H9 (cell line): ENCODE data around the gene FMN1. TPM values are rescaled to one million over a fixed set of nuclear protein-coding genes. Genes with fewer than 3 reads are reported as not detected.

ENCODE experiments used
- DNase-seq: peaks from one replicate; pipeline ENCODE4 v3.0.0-alpha.2; 2017
- H2AFZ ChIP-seq: one replicate; pipeline ENCODE4 v1.6.1; 2013; ENCODE audit warnings: mild to moderate bottlenecking, low read length, control low read depth, moderate library complexity
- H2AK5ac ChIP-seq: 2 replicates; pipeline ENCODE4 v1.6.1; 2013; ENCODE audit warnings: low read length, control low read depth, mixed read lengths; ENCODE audit not compliant: insufficient read length
- H2BK120ac ChIP-seq: one replicate; pipeline ENCODE4 v1.6.1; 2013; ENCODE audit warnings: low read depth, mild to moderate bottlenecking, low read length, control low read depth, inconsistent platforms; ENCODE audit not compliant: poor library complexity, severe bottlenecking
- H2BK12ac ChIP-seq: 2 replicates; pipeline ENCODE4 v1.6.1; 2013; ENCODE audit warnings: low read length, control low read depth, mixed read lengths, low read depth; ENCODE audit not compliant: insufficient read length
- H2BK15ac ChIP-seq: 2 replicates; pipeline ENCODE4 v1.6.1; 2013; ENCODE audit warnings: low read depth, low read length, control low read depth
- H2BK20ac ChIP-seq: one replicate; pipeline ENCODE4 v1.6.1; 2013; ENCODE audit warnings: low read depth, mild to moderate bottlenecking, low read length, control low read depth, inconsistent platforms; ENCODE audit not compliant: poor library complexity, severe bottlenecking
- H2BK5ac ChIP-seq: 2 replicates; pipeline ENCODE4 v1.6.1; 2013; ENCODE audit warnings: low read length, control low read depth, mixed read lengths; ENCODE audit not compliant: insufficient read length
- H3K14ac ChIP-seq: 2 replicates; pipeline ENCODE4 v1.6.1; 2013; ENCODE audit warnings: low read length, control low read depth; ENCODE audit not compliant: insufficient read depth
- H3K18ac ChIP-seq: 2 replicates; pipeline ENCODE4 v1.6.1; 2013; ENCODE audit warnings: low read depth, mild to moderate bottlenecking, mixed read lengths, low read length, control low read depth; ENCODE audit not compliant: insufficient read length
- H3K23ac ChIP-seq: 2 replicates; pipeline ENCODE4 v1.6.1; 2013; ENCODE audit warnings: low read length, control low read depth, mixed read lengths, low read depth; ENCODE audit not compliant: insufficient read length
- H3K23me2 ChIP-seq: 2 replicates; pipeline ENCODE4 v1.6.1; 2013; ENCODE audit warnings: low read depth, mild to moderate bottlenecking, mixed read lengths, low read length, control low read depth; ENCODE audit not compliant: insufficient read length, poor library complexity, severe bottlenecking
- H3K27ac ChIP-seq: 2 replicates; pipeline ENCODE4 v1.5.1; 2013; ENCODE audit warnings: low read length, control low read depth, mixed read lengths, low read depth; ENCODE audit not compliant: insufficient read length
- H3K27me3 ChIP-seq: 2 replicates; pipeline ENCODE4 v1.6.1; 2013; ENCODE audit warnings: low read length, control low read depth, inconsistent platforms; ENCODE audit not compliant: insufficient read depth
- H3K4ac ChIP-seq: 2 replicates; pipeline ENCODE4 v1.6.1; 2013; ENCODE audit warnings: low read depth, mild to moderate bottlenecking, control low read depth, inconsistent platforms, low read length, moderate library complexity
- H3K4me1 ChIP-seq: 2 replicates; pipeline ENCODE4 v1.6.1; 2013; ENCODE audit warnings: low read length, control low read depth, inconsistent platforms; ENCODE audit not compliant: insufficient read depth
- H3K4me2 ChIP-seq: 2 replicates; pipeline ENCODE4 v1.6.1; 2013; ENCODE audit warnings: low read length, control low read depth, mixed read lengths; ENCODE audit not compliant: insufficient read length, insufficient read depth
- H3K56ac ChIP-seq: 2 replicates; pipeline ENCODE4 v1.6.1; 2013; ENCODE audit warnings: low read depth, mild to moderate bottlenecking, mixed read lengths, low read length, control low read depth; ENCODE audit not compliant: insufficient read length
- H3K79me1 ChIP-seq: 2 replicates; pipeline ENCODE4 v1.6.1; 2013; ENCODE audit warnings: low read depth, mild to moderate bottlenecking, moderate library complexity, low read length, control low read depth, inconsistent platforms; ENCODE audit not compliant: insufficient read depth, poor library complexity, severe bottlenecking
- H3K79me2 ChIP-seq: 2 replicates; pipeline ENCODE4 v1.6.1; 2013; ENCODE audit warnings: low read length, control low read depth, inconsistent platforms; ENCODE audit not compliant: insufficient read depth
- H3K9ac ChIP-seq: 2 replicates; pipeline ENCODE4 v1.6.1; 2013; ENCODE audit warnings: low read length, control low read depth, mixed read lengths; ENCODE audit not compliant: insufficient read length; ENCODE audit errors: extremely low read depth
- H3K9me3 ChIP-seq: one replicate; pipeline ENCODE4 v1.6.1; 2013; ENCODE audit warnings: low read depth, low read length, inconsistent platforms; ENCODE audit not compliant: control insufficient read depth
- H3T11ph ChIP-seq: one replicate; pipeline ENCODE4 v1.6.1; 2013; ENCODE audit warnings: mild to moderate bottlenecking, low read length, control low read depth, inconsistent platforms
- H4K20me1 ChIP-seq: one replicate; pipeline ENCODE4 v1.6.1; 2013; ENCODE audit not compliant: control insufficient read depth, insufficient read length, insufficient read depth
- H4K5ac ChIP-seq: 2 replicates; pipeline ENCODE4 v1.6.1; 2013; ENCODE audit warnings: low read depth, mild to moderate bottlenecking, mixed read lengths, low read length, control low read depth; ENCODE audit not compliant: insufficient read length
- H4K8ac ChIP-seq: replicated peaks from 2 replicates; pipeline ENCODE4 v1.6.1; 2013; ENCODE audit warnings: low read length, control low read depth, mixed read lengths, low read depth; ENCODE audit not compliant: insufficient read length
- H4K91ac ChIP-seq: 2 replicates; pipeline ENCODE4 v1.6.1; 2013; ENCODE audit warnings: low read depth, mild to moderate bottlenecking, moderate library complexity, mixed read lengths, low read length, control low read depth; ENCODE audit not compliant: insufficient read length
- H3K27ac Mint-ChIP-seq, 3 experiments: 2 replicates in 2 of 3; 3 replicates in 1 of 3; pipeline ENCODE4 v1.8.0; 2020 to 2021; ENCODE audit warnings: mixed read lengths in 3 of 3, mild to moderate bottlenecking in 1 of 3, moderate library complexity in 1 of 3
- H3K27me3 Mint-ChIP-seq: 2 replicates; pipeline ENCODE4 v1.8.0; 2021; ENCODE audit warnings: low read depth, mild to moderate bottlenecking, moderate library complexity, mixed read lengths
- H3K36me3 Mint-ChIP-seq, 3 experiments: 2 replicates in 2 of 3; 3 replicates in 1 of 3; pipeline ENCODE4 v1.8.0; 2020 to 2021; ENCODE audit warnings: low read depth in 3 of 3, mixed read lengths in 3 of 3; ENCODE audit not compliant: insufficient read depth in 1 of 3
- H3K4me1 Mint-ChIP-seq, 2 experiments: 2 replicates each; pipeline ENCODE4 v1.8.0; 2020; ENCODE audit warnings: mixed read lengths in 2 of 2
- H3K4me3 Mint-ChIP-seq, 2 experiments: 2 replicates in 1 of 2; 3 replicates in 1 of 2; pipeline ENCODE4 v1.8.0; 2020 to 2021; ENCODE audit warnings: mild to moderate bottlenecking in 2 of 2, mixed read lengths in 2 of 2, moderate library complexity in 1 of 2
- H3K9me3 Mint-ChIP-seq, 2 experiments: 2 replicates in 1 of 2; 3 replicates in 1 of 2; pipeline ENCODE4 v1.8.0; 2020; ENCODE audit warnings: mild to moderate bottlenecking in 2 of 2, mixed read lengths in 2 of 2, moderate library complexity in 1 of 2
- CTCF ChIP-seq: fragments of 200-600 bp; sonication (generic); conservative IDR thresholded peaks from 3 replicates; pipeline ENCODE4 v1.8.0; 2021; ENCODE audit warnings: antibody characterized with exemption, mild to moderate bottlenecking
- WGBS: extraction: QIAGEN DNeasy Blood & Tissue Kit; methylation state at CpG from one replicate; pipeline ENCODE4 v1.1.7; 2013; ENCODE audit warnings: missing lambda C conversion rate, low lambda C conversion rate, mixed read lengths; ENCODE audit not compliant: insufficient read length; ENCODE audit errors: extremely low coverage; 5-methylcytosine and 5-hydroxymethylcytosine counted together
- total RNA-seq: library from RNA; stranded (reverse); gene quantifications from 2 replicates; pipeline ENCODE4 v1.2.1, GENCODE V29; 2021

FMN1 gene
- total RNA-seq, 1 experiment from 2014 or later = 1.9 TPM

GRCh38 chr15:32852017-32852416 lies 342.5 kb downstream of the FMN1 start:
- Histone ChIP-seq H4K91ac (no peak overlapping the region), H3K79me1 (no peaks in the 10 kb centered on the region), H3K23ac (no peak overlapping the region), H4K8ac (no peak overlapping the region), H3K9ac (no peak overlapping the region), H2AK5ac (no peak overlapping the region), H4K20me1 (no peaks in the 10 kb centered on the region), H2BK5ac (no peak overlapping the region), H2AFZ (no peak overlapping the region), H2BK20ac (no peak overlapping the region), H3K27ac (no peak overlapping the region), H3K9me3 (no peaks in the 10 kb centered on the region), H3K18ac (no peak overlapping the region), H2BK12ac (no peak overlapping the region), H3K56ac (no peak overlapping the region), H3K79me2 (no peaks in the 10 kb centered on the region), H3K4me1 (0 out of 2 replicates have a peak, but pooled peaks cover 2% of the 10 kb centered on the region), H3K23me2 (no peaks in the 10 kb centered on the region), H3T11ph (no peak overlapping the region), H3K14ac (no peak overlapping the region), H3K4me2 (no peak overlapping the region), H2BK120ac (no peak overlapping the region), H3K27me3 (no peaks in the 10 kb centered on the region), H3K4ac (no peak overlapping the region), H4K5ac (no peak overlapping the region), H2BK15ac (no peak overlapping the region)
- WGBS = no CpG with 5 or more reads among the region's 4 CpGs
- Mint-ChIP-seq H3K27ac (no peak overlapping the region), H3K4me3 (no peak overlapping the region), H3K27me3 (no peaks in the 10 kb centered on the region), H3K36me3 (peaks cover 0 to 2% (median 0%) of the 10 kb centered on the region in 3 experiments; a peak in 1 of 7 replicates), H3K4me1 (peaks cover 10 to 19% of the 10 kb centered on the region in 2 experiments), H3K9me3 (peaks cover 2 to 3% of the 10 kb centered on the region in 2 experiments; a peak in 1 of 5 replicates)
- no peak for DNase-seq
- TF ChIP-seq CTCF = no peak
